Measurements from ENCODE around the gene SNAPC3.
"Not testable (repeated sequence)": the region's sequence is repeated elsewhere in the genome, so short reads cannot be mapped to it uniquely, and the experiment has no call there.

SNAPC3 gene

DNA sequence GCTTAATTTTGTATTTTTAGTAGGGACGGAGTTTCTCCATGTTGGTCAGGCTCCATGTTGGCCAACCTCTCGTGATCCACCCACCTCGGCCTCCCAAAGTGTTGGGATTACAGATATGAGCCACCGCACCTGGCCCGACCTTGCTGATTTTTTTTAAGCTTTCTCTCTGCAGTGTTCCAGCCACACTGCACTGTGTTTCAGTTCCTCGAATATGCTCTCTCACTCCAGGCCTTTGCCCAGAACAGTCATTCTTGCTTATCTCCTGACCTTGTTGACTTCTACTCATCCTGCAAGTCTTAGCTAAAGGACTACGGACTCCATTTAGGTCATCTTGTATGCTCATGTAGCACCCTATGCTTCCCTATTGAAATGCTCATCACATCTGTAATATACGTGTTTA, 3.3 kb downstream of the SNAPC3 start:
- no peak for DNase-seq

GRCh38 chr9:15427702-15428101, 5.0 kb downstream of the SNAPC3 start:
- DNase-seq: not testable (repeated sequence)

GRCh38 chr9:15430920-15431844, 8.5 kb downstream of the SNAPC3 start:
- no peak for DNase-seq

DNA sequence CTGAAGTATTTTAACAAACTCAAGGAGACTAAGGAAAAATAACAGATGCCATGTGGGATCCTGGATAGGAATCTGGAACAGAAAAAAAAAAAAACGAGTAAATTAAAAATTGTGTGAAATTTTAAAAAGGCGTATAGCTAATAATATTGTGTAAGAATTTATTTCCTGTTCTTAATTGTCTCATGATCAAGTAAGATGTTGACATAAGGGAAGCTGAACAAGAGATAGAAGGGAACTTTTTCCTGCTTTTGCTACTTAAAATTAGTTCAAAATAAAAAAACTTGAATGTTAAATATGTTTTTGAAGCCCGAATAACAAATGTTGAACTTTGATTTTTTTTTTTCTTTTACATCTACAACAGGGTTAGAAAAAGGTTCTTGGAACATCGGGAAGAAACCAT, 10.5 kb downstream of the SNAPC3 start:
- DNase-seq: no peak

GRCh38 chr9:15433661-15434060, 11.0 kb downstream of the SNAPC3 start:
- DNase-seq: no peak

- no peak for DNase-seq
Measured at GRCh38 chr9:15438891-15439290, 16.2 kb downstream of the SNAPC3 start.

DNA sequence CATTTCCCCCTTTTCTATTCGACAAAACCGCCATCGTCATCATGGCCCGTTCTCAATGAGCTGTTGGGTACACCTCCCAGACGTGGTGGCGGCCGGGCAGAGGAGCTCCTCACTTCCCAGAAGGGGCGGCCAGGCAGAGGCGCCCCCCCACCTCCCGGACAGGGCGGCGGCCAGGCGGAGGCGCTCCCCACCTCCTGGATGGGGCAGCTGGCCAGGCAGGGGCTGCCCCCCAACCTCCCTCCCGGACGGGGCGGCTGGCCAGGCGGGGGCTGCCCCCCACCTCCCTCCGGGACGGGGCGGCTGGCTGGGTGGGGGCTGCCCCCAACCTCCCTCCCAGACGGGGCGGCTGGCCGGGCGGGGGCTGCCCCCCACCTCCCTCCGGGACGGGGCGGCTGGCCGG, 19.2 kb downstream of the SNAPC3 start:
- not testable (repeated sequence) for DNase-seq

DNA sequence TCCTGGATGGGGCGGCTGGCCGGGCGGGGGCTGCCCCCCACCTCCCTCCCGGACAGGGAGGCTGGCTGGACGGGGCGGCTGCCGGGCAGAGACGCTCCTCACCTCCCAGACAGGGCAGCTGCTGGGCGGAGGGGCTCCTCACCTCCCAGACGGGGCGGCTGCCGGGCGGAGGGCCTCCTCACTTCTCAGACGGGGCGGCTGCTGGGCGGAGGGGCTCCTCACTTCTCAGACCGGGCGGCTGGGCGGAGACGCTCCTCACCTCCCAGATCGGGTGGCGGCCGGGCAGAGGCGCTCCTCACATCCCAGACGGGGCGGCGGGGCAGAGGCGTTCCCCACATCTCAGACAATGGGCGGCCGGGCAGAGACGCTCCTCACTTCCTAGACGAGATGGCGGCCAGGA, 19.6 kb downstream of the SNAPC3 start:
- DNase-seq: not testable (repeated sequence)

DNA sequence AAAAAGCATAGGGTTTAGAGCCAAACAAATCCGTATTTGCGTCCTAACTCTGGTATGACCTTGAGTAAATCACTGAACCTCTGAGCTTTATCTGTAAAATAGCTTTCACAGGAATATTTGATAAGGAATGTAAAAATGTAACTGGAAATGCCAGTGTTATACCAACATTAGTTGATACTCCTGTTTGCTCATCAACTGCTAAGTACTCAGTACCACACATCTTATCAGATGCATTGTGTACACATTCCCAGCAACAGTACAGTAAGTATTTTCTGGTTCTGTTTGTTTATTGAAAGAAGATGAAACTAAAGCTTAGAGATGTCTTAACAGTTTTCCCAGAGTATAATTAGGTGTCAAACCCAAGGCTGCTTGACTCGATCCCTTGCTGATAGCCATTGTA, 21.5 kb downstream of the SNAPC3 start:
- no peak for DNase-seq

DNA sequence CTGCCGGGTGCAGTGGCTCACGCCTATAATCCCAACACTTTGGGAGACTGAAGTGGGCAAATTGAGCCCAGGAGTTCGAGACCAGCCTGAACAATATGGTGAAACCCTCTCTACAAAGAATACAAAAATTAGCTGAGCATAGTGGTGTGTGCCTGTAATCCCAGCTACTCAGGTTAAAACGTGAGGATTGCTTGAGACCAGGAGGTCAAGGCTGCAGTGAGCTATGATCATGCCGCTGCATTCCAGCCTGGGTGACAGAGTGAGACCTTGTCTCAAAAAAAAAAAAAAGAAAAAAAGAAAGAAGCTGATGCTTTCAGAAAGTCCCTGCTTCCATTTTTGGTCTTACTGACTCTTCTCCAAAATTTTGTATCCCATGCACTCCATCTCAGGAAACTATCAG, 31.3 kb downstream of the SNAPC3 start:
- no peak for DNase-seq

DNA sequence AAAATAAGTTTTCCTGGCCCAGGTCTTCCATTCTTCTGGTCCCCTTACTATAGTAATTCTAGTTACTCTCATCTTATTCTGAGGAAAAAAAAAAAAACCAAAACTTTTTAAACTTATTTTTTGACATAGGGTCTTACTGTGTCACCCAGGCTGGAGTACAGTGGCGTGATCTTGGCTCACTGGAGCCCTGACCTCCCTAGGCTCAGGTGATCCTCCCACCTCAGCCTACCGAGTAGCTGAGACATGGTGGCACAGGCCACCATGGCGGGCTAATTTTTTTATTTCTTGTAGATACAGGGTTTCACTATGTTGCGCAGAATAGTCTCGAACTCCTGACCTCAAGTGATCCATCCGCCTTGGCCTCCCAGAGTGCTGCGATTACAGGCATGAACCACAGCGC, 38.4 kb downstream of the SNAPC3 start:
- no peak for DNase-seq

- DNase-seq: no peak
Measured at GRCh38 chr9:15461601-15462000, 38.9 kb downstream of the SNAPC3 start.

DNA sequence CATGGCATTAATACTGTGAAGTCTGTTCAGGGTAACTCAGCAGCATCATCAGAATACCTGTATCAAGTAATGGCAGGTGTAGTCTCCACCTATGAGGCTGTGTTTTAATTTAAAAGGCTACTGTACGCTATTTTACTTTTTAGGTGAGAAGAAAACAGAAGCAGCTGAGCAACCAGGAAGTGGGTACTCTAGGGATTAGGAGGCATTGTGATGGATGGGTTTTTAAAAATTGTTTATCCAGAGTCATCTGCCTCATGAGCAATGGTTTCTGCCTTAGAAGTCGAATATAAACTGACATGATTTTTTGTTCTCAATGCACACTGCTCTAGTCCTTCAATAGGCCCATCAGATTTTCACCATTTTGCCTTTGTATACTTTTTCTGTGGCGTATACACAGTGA, 45.5 kb downstream of the SNAPC3 start:
- no peak for DNase-seq

- DNase-seq: no peak
Measured at GRCh38 chr9:15469406-15469805, 46.7 kb downstream of the SNAPC3 start.

GRCh38 chr9:15469862-15470261, 47.2 kb downstream of the SNAPC3 start:
- no peak for DNase-seq

GRCh38 chr9:15475923-15476536, 53.4 kb downstream of the SNAPC3 start:
- DNase-seq: no peak

- DNase-seq: no peak
Measured at GRCh38 chr9:15480028-15480427, 57.4 kb downstream of the SNAPC3 start.

- DNase-seq: no peak
Measured at GRCh38 chr9:15482146-15482545, 59.5 kb downstream of the SNAPC3 start.

GRCh38 chr9:15484802-15485201, 62.1 kb downstream of the SNAPC3 start:
- no peak for DNase-seq

- DNase-seq: no peak
Measured at GRCh38 chr9:15485836-15486666, 63.4 kb downstream of the SNAPC3 start.

GRCh38 chr9:15491950-15492349, 69.3 kb downstream of the SNAPC3 start:
- no peak for DNase-seq

DNA sequence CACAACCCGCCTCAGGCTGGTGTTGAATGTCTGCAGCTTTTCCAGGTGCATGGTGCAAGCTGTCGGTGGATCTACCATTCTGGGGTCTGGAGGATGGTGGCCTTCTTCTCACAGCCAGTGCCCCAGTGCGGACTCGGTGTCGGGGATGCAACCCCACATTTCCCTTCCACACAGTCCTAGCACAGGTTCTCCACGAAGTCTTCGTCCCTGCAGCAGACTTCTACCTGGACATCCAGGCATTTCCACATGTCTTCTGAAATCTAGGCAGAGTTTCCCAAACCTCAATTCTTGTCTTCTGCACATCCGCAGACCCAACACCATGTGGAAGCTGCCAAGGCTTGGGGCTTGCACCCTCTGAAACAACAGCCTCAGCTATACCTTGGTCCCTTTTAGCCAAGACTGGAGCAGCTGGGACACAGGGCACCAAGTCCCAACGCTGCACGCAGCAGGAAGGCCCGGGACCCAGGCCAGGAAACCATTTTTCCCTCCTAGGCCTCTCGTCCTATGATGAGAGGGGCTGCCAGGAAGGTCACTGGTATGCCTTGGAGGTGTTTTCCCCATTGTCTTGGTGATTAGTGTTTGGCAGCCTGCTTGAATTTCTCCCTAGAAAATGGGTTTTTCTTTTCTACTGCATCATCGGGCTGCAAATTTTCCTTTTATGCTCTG, 69.9 kb downstream of the SNAPC3 start:
- DNase-seq: no peak

Measured in activated naive CD4-positive, alpha-beta T cell (primary cell).